D721Med (cell line): ENCODE data around the gene SYK.

Experiments used
- DNase-seq: peaks from one replicate; pipeline ENCODE4 v3.0.0; 2011; ENCODE audit warnings: low spot score; ENCODE audit not compliant: insufficient read length
- FAIRE-seq: peaks from 2 replicates; lab custom pipeline; 2011; peaks lifted over from hg19 to GRCh38; lab: Jason Lieb, UNC
- TF ChIP-seq, protein P1 (sequence below): IDR thresholded peaks from 2 replicates; pipeline ENCODE4 v1.5.1; 2012; ENCODE audit warnings: mild to moderate bottlenecking, control low read depth; ENCODE audit not compliant: insufficient read depth; ENCODE audit errors: missing control alignments

SYK gene

DNA sequence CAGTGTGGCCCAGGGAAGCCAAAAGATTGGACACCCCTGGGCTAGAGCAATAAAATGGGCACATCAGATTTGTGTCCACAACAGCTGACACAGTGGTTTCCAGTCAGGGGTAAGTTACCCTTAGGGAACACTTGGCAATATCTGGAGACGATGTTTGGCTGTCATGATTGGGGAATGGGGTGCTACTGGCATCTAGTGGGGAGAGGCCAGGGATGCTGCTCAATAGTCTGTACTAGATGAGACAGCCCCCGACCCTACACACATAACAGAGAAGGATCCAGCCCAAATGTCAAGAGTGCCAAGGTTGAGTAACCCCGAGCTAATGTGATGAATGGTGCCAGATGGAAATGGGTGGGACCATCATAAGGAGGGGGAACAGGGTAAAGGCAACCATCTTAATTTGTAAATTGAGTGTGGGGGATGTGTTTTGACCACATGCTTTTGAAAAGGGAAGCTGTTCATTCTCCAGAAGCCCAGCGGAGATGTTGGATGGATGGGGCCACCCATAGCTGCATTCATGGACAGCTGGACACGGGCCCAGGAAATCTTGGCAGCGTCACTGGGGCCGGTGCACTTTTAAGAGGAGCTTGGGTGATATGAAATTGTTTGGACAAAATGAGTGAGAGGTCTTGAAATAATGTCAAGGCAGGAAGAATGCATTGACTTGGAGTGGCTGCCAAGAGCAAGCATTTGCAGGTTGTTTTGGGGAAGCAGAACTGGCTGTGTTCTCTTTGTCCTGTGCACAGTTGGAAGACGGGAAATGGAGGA, 33.4 kb downstream of the SYK start:
- TF ChIP-seq, protein P1, sequence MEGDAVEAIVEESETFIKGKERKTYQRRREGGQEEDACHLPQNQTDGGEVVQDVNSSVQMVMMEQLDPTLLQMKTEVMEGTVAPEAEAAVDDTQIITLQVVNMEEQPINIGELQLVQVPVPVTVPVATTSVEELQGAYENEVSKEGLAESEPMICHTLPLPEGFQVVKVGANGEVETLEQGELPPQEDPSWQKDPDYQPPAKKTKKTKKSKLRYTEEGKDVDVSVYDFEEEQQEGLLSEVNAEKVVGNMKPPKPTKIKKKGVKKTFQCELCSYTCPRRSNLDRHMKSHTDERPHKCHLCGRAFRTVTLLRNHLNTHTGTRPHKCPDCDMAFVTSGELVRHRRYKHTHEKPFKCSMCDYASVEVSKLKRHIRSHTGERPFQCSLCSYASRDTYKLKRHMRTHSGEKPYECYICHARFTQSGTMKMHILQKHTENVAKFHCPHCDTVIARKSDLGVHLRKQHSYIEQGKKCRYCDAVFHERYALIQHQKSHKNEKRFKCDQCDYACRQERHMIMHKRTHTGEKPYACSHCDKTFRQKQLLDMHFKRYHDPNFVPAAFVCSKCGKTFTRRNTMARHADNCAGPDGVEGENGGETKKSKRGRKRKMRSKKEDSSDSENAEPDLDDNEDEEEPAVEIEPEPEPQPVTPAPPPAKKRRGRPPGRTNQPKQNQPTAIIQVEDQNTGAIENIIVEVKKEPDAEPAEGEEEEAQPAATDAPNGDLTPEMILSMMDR: no peak
- no peak for DNase-seq
- no peak for FAIRE-seq

DNA sequence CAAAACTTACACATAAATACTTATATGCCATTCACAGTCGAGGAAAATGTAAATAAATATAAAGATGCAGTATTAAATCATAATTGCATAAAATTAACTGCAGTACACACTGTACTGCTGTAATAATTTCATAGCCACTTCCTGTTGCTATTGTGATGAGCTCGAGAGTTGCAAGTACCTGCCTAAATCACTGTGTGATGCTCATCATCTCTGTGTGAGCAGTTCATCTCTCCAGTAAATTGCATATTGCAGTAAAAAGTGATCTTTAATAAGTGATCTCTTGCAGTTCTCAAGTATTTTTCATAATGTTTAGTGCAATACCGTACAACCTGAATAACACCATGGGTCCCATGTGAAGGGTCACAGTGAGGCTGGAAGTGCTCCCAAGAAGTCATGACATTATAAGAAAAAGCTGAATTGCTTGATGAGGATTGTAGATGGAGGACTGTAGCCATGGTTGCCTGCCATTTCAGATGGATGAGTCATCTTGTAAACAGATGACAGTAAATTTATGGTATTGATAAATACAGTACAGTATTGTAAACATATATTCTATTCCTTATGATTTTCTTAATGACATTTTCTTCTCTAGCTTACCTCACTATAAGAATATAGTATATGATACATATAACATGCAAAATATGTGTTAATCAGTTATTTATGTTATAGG, 34.9 kb downstream of the SYK start:
- FAIRE-seq (no peak), DNase-seq (no peak)
- TF ChIP-seq, protein P1: no peak

DNA sequence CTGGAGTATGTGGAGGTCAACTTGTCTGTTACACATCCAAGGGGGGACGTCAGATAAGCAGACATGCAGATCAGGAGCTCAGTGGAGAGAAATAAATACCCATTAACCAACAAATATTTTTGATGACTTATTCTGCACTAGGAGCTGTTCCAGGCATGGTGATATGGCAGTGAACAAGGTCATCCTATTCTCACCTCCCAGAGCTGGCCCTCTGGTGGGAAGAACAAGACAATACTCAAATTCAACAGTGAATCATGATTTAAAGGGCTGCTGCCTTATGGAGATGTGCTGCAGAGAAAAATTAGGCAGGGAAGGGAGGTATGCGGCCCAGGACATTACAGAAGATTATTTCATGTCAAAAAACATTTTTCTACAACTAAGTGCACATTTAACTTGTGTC, 36.5 kb downstream of the SYK start:
- DNase-seq (no peak), FAIRE-seq (no peak)
- TF ChIP-seq, protein P1: no peak

DNA sequence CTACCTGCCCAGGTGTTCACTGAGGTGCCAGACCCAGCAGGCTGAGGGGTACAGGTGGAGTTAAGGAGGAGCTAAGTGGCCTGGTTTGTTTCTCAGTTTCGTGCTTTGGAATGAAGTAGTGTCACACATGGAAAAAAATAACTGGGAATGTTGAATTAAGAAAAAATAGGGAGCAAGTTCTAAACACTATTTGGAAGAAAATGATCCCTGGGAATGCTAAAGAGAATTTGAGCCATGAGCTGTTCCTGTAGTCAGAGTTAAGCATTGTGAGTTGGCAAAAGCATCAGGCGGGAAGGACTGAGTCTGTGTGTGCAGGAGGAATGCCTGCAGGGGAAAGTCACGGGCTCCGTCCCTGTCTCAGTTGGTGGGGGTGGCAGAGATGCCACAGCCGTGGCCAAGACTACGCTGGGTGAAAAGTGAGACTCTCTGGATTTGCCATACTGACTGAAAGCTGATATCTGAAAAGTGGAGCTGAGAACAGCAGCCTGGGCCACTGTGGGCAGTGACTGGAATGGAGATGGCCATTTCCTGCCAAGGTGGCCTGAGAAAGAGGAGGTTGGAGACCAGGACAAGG, 37.0 kb downstream of the SYK start:
- TF ChIP-seq, protein P1: no peak
- no peak for DNase-seq
- FAIRE-seq: no peak

DNA sequence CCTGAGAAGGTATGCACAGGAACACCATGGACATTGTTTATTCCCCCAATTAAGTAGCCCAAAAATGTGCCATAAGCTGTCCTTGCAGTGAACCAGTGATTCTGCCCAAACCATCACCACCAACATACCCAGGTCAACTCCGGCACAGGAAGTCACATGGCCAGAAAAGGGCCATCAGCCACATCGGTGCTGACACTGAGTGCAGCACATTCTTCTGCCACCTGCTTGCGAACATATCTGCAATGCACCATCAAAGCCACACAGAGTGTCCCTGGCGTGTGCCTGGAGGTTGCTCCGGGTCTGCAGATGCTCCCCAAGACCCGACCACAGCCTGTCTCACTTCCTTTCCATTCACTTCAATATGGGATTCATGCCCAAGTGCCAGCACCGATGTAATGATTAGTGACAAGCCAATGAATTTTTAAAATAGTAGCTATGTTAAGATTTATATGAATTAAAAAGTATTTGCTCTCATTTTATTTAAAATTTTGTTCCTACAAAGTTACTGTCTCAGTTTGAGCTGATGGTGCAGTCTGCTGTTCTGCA, 37.6 kb downstream of the SYK start:
- TF ChIP-seq, protein P1: no peak
- DNase-seq (no peak), FAIRE-seq (no peak)

DNA sequence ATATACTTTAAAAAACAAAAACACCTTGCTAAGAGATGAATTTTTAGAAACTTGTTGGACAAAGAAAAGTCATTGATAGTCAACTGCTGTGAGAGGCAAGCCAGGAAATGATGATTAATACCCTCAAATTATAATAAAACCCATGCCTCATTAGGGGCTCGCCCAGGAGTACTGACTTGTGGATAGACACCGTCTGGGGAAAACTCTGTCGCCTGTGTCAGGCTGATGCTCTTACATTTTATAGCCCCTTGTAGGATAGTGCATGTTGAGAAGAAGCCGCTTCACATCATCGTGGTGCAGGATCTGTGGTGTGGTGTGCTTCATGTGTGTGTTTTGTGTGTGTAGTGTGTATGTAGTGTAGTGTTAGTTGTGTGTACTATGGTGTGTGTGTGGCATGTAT, 39.1 kb downstream of the SYK start:
- TF ChIP-seq, protein P1: no peak
- FAIRE-seq (no peak), DNase-seq (no peak)
